ENCODE data around the gene SYNPO2. TPM values are rescaled to one million over a fixed set of nuclear protein-coding genes. Genes with fewer than 3 reads are reported as not detected.

Gene SYNPO2
- total RNA-seq, 1 donor from 2014 or later, result 109 TPM

- TF ChIP-seq POLR2AphosphoS5 (IDR thresholded peaks at IDR 0.05; ENCODE audit: insufficient read depth in 1 of 2, low read depth in 1 of 2), result no peak
- TF ChIP-seq CTCF (IDR thresholded peaks at IDR 0.05), result no peak
- no peak for TF ChIP-seq POLR2A (IDR thresholded peaks at IDR 0.05)
- H3K4me3 ChIP-seq, result no peak overlapping the region
- H3K36me3 ChIP-seq, result no peaks in the 10 kb centered on the region
- H3K27me3 ChIP-seq, result no peaks in the 10 kb centered on the region
- H3K27ac ChIP-seq, result peak overlapping the region; percentile 25
- intact Hi-C loops (cut with DNase I), result loop anchor here (5.0 kb wide), 2 partner anchors 47 to 1067 kb away; no protein-coding TSS in a partner anchor
- DNase-seq (ENCODE audit: extremely low spot score in 2 of 2), result no peak
- H3K9me3 ChIP-seq, result no peaks in the 10 kb centered on the region
- H3K4me1 ChIP-seq, result peaks cover 24% of the 10 kb centered on the region
Observed at GRCh38 chr4:118985170-118986000, 96.7 kb downstream of the SYNPO2 start.

GRCh38 chr4:118987959-118988634 is 99.4 kb downstream of the SYNPO2 start:
- Histone ChIP-seq H3K27me3 (no peaks in the 10 kb centered on the region), H3K36me3 (no peaks in the 10 kb centered on the region), H3K4me3 (no peak overlapping the region), H3K9me3 (no peaks in the 10 kb centered on the region), H3K4me1 (peaks cover 37% of the 10 kb centered on the region), H3K27ac (peak overlapping the region; percentile 82)
- TF ChIP-seq CTCF (IDR thresholded peaks at IDR 0.05), result no peak
- no peak for TF ChIP-seq POLR2A (IDR thresholded peaks at IDR 0.05)
- TF ChIP-seq POLR2AphosphoS5 (IDR thresholded peaks at IDR 0.05; ENCODE audit: insufficient read depth in 1 of 2, low read depth in 1 of 2), result no peak
- intact Hi-C loops (cut with DNase I), result loop anchor here (5.0 kb wide), 2 partner anchors 44 to 1064 kb away; no protein-coding TSS in a partner anchor
- no peak for DNase-seq (ENCODE audit: extremely low spot score in 2 of 2)

GRCh38 chr4:118988635-118988972 is 100.0 kb downstream of the SYNPO2 start:
- H3K4me1 ChIP-seq, result peaks cover 39% of the 10 kb centered on the region
- DNase-seq (ENCODE audit: extremely low spot score in 2 of 2), result no peak
- H3K36me3 ChIP-seq, result no peaks in the 10 kb centered on the region
- intact Hi-C loops (cut with DNase I), result loop anchor here (5.0 kb wide), 2 partner anchors 44 to 1064 kb away; no protein-coding TSS in a partner anchor
- peak overlapping the region; percentile 82 for H3K27ac ChIP-seq
- TF ChIP-seq POLR2A (IDR thresholded peaks at IDR 0.05) (no peak), POLR2AphosphoS5 (IDR thresholded peaks at IDR 0.05; ENCODE audit: insufficient read depth in 1 of 2, low read depth in 1 of 2) (no peak), CTCF (IDR thresholded peaks at IDR 0.05) (no peak)
- no peak overlapping the region for H3K4me3 ChIP-seq
- H3K27me3 ChIP-seq, result no peaks in the 10 kb centered on the region
- H3K9me3 ChIP-seq, result no peaks in the 10 kb centered on the region

- H3K4me1 ChIP-seq, result peaks cover 43% of the 10 kb centered on the region
- no peak overlapping the region for H3K4me3 ChIP-seq
- no peaks in the 10 kb centered on the region for H3K36me3 ChIP-seq
- TF ChIP-seq POLR2AphosphoS5 (IDR thresholded peaks at IDR 0.05; ENCODE audit: insufficient read depth in 1 of 2, low read depth in 1 of 2), result peak in 1 of 2 donors; percentile 81
- TF ChIP-seq CTCF (IDR thresholded peaks at IDR 0.05), result no peak
- no peaks in the 10 kb centered on the region for H3K27me3 ChIP-seq
- H3K27ac ChIP-seq, result peak overlapping the region; percentile 82
- H3K9me3 ChIP-seq, result no peaks in the 10 kb centered on the region
- intact Hi-C loops (cut with DNase I), result loop anchor here (5.0 kb wide), 2 partner anchors 43 to 1063 kb away; no protein-coding TSS in a partner anchor
- no peak for DNase-seq (ENCODE audit: extremely low spot score in 2 of 2)
Observed at GRCh38 chr4:118989098-118990080, 100.7 kb downstream of the SYNPO2 start.

Measured in vagina (tissue), 2 donors.